ENCODE results near the gene FAM81A. TPM values are rescaled to one million over a fixed set of nuclear protein-coding genes. Genes with fewer than 3 reads are reported as not detected.

Gene FAM81A
- total and polyA plus RNA-seq, 4 donors, result under 0.01 to 0.13 (median 0.07) TPM

GRCh38 chr15:59540654-59541053 lies 102.7 kb downstream of the FAM81A start:
- H3K9me3 ChIP-seq (ENCODE audit: control insufficient read depth in 4 of 4, low read length in 3 of 4), result no peaks in the 10 kb centered on the region
- H3K4me1 ChIP-seq (ENCODE audit: control insufficient read depth in 4 of 4, insufficient read depth in 4 of 4, low read length in 3 of 4), result peaks cover 0 to 3% (median 0%) of the 10 kb centered on the region in 4 donors
- no peak overlapping the region for H3K9ac ChIP-seq (ENCODE audit: low read depth in 1 of 2, low read length in 2 of 2)
- no peak for DNase-seq (ENCODE audit: low spot score)
- no peak overlapping the region for H3K4me3 ChIP-seq (ENCODE audit: low read depth in 1 of 3, low read length in 3 of 3)
- TF ChIP-seq ZBTB33 (IDR thresholded peaks at IDR 0.05) (no peak), CTCF (IDR thresholded peaks at IDR 0.05; ENCODE audit: low read depth, low read length, missing input control) (no peak), YY1 (IDR thresholded peaks at IDR 0.05) (no peak), HNF4G (IDR thresholded peaks at IDR 0.05) (no peak), TAF1 (conservative IDR thresholded peaks at IDR 0.05) (no peak), SP1 (IDR thresholded peaks at IDR 0.05) (no peak), FOXA2 (IDR thresholded peaks at IDR 0.05) (no peak), RXRA (IDR thresholded peaks at IDR 0.05) (no peak), ATF3 (IDR thresholded peaks at IDR 0.05) (no peak), FOXA1 (IDR thresholded peaks at IDR 0.05) (no peak), JUND (IDR thresholded peaks at IDR 0.05) (no peak), NR2F2 (IDR thresholded peaks at IDR 0.05) (no peak), HNF4A (conservative IDR thresholded peaks at IDR 0.05) (no peak), EGR1 (IDR thresholded peaks at IDR 0.05; ENCODE audit: low read depth in 2 of 2) (no peak), GABPA (IDR thresholded peaks at IDR 0.05 in 1 of 2, conservative IDR thresholded peaks at IDR 0.05 in 1 of 2) (no peak), MAX (IDR thresholded peaks at IDR 0.05) (no peak), REST (IDR thresholded peaks at IDR 0.05) (no peak), RAD21 (IDR thresholded peaks at IDR 0.05) (no peak)
- 85% methylated on average over 3 of the region's 3 CpGs for WGBS
- H3K27me3 ChIP-seq (ENCODE audit: control insufficient read depth in 4 of 4, insufficient read depth in 4 of 4, low read length in 3 of 4), result no peaks in the 10 kb centered on the region
- no peak overlapping the region for H3K27ac ChIP-seq (ENCODE audit: low read depth in 1 of 2, low read length in 2 of 2)
- H3K36me3 ChIP-seq (ENCODE audit: control insufficient read depth in 4 of 4, insufficient read depth in 3 of 4, low read depth in 1 of 4, low read length in 3 of 4), result no peaks in the 10 kb centered on the region

All from liver (tissue), 9 donors.